Esophagus muscularis mucosa (tissue), 4 donors: ENCODE results near the gene HPX. TPM values are rescaled to one million over a fixed set of nuclear protein-coding genes. Genes with fewer than 3 reads are reported as not detected.

Experiments
- DNase-seq: peaks from one replicate; pipeline ENCODE4 v3.0.0-alpha.2; 2017; ENCODE audit errors: extremely low spot score
- H3K27ac ChIP-seq, 4 donors: fragments of 200-600 bp; sonication (generic); replicated peaks in 1 of 4; 1 replicate in 3 of 4; 2 replicates in 1 of 4; pipeline ENCODE4 v1.5.1; 2016 to 2019; ENCODE audit warnings: mild to moderate bottlenecking in 1 of 4
- H3K27me3 ChIP-seq, 4 donors: fragments of 200-600 bp; sonication (generic); one replicate each; pipeline versions ENCODE4 v1.5.1 to v1.6.0; 2016 to 2019
- H3K36me3 ChIP-seq, 4 donors: fragments of 200-600 bp; sonication (generic); one replicate each; pipeline ENCODE4 v1.5.1; 2016 to 2019
- H3K4me1 ChIP-seq, 4 donors: fragments of 200-600 bp; sonication (generic); one replicate each; pipeline ENCODE4 v1.5.1; 2016 to 2019
- H3K4me3 ChIP-seq, 4 donors: fragments of 200-600 bp; sonication (generic); 1 replicate in 2 of 4; 2 replicates in 2 of 4; pipeline ENCODE4 v1.5.1; 2016 to 2019; ENCODE audit warnings: mild to moderate bottlenecking in 4 of 4, moderate library complexity in 1 of 4
- H3K9me3 ChIP-seq, 4 donors: fragments of 200-600 bp; sonication (generic); 1 replicate in 3 of 4; 2 replicates in 1 of 4; pipeline ENCODE4 v1.5.1; 2016 to 2019
- CTCF ChIP-seq, 3 experiments: fragments of 200-600 bp in 2 of 3; fragments of 450-650 bp in 1 of 3; sonication (generic) in 2 of 3; IDR thresholded peaks; one replicate each; pipeline ENCODE4 v1.5.1; 2017 to 2019; ENCODE audit warnings: antibody characterized with exemption in 3 of 3, mild to moderate bottlenecking in 2 of 3, moderate library complexity in 1 of 3
- EP300 ChIP-seq: sonication (generic); formaldehyde crosslinking; IDR thresholded peaks from one replicate; pipeline ENCODE4 v1.6.1; 2017; ENCODE audit warnings: antibody characterized with exemption
- POLR2A ChIP-seq: fragments of 450-650 bp; IDR thresholded peaks from one replicate; pipeline ENCODE4 v1.6.1; 2017; ENCODE audit warnings: antibody characterized with exemption, moderate library complexity, mild to moderate bottlenecking, low read depth
- POLR2AphosphoS5 ChIP-seq, 2 donors: sonication (generic); formaldehyde crosslinking; IDR thresholded peaks; one replicate each; pipeline ENCODE4 v1.6.1; 2017; ENCODE audit warnings: antibody characterized with exemption in 2 of 2
- WGBS: methylation state at CpG from one replicate; pipeline ENCODE4 v1.1.5; 2018; 5-methylcytosine and 5-hydroxymethylcytosine counted together
- intact Hi-C: fragments of 100-400 bp; cut with DNase I; formaldehyde crosslinking; loops from one replicate; pipeline ENCODE4 v1.15.1; 2023
- total RNA-seq, 4 donors: library from RNA; depleted of rRNA; stranded (reverse); fragments of >200 nt; gene quantifications; one replicate each; pipeline versions ENCODE4 v1.1.0 to v1.2.1, GENCODE V29; 2016

HPX gene
- total RNA-seq, 4 donors from 2014 or later = 0.50 to 1.2 (median 0.69) TPM

GRCh38 chr11:6431861-6432260 is 8.9 kb downstream of the HPX start:
- 80% methylated on average over 3 of the region's 3 CpGs for WGBS
- DNase-seq = no peak
- no peak overlapping the region for H3K27ac ChIP-seq
- H3K36me3 ChIP-seq = no peaks in the 10 kb centered on the region
- H3K4me1 ChIP-seq = no peaks in the 10 kb centered on the region
- no peak overlapping the region for H3K4me3 ChIP-seq
- H3K27me3 ChIP-seq = no peaks in the 10 kb centered on the region
- no peak for TF ChIP-seq CTCF (IDR thresholded peaks at IDR 0.05)
- TF ChIP-seq EP300 = no peak
- no peak for TF ChIP-seq POLR2A
- TF ChIP-seq POLR2AphosphoS5 (IDR thresholded peaks at IDR 0.05) = no peak
- no peaks in the 10 kb centered on the region for H3K9me3 ChIP-seq
- intact Hi-C loops = no loop called here

GRCh38 chr11:6427516-6427915 is 13.3 kb downstream of the HPX start:
- H3K27ac ChIP-seq = no peak overlapping the region
- no peaks in the 10 kb centered on the region for H3K9me3 ChIP-seq
- intact Hi-C loops = no loop called here
- no peaks in the 10 kb centered on the region for H3K4me1 ChIP-seq
- no peak for TF ChIP-seq EP300
- no peak for TF ChIP-seq CTCF (IDR thresholded peaks at IDR 0.05)
- no peak for TF ChIP-seq POLR2A
- TF ChIP-seq POLR2AphosphoS5 (IDR thresholded peaks at IDR 0.05) = no peak
- no peaks in the 10 kb centered on the region for H3K36me3 ChIP-seq
- DNase-seq = no peak
- H3K4me3 ChIP-seq = no peak overlapping the region
- H3K27me3 ChIP-seq = no peaks in the 10 kb centered on the region

- Histone ChIP-seq H3K4me3 (no peak overlapping the region), H3K4me1 (peaks cover 17 to 38% (median 30%) of the 10 kb centered on the region in 4 donors), H3K27me3 (no peaks in the 10 kb centered on the region), H3K27ac (no peak overlapping the region), H3K36me3 (no peaks in the 10 kb centered on the region), H3K9me3 (no peaks in the 10 kb centered on the region)
- WGBS = 90% methylated on average over 3 of the region's 3 CpGs
- DNase-seq = no peak
- intact Hi-C loops = loop anchor here (5.0 kb wide), 1 partner anchor 33 kb away; no protein-coding TSS in a partner anchor
- no peak for TF ChIP-seq CTCF (IDR thresholded peaks at IDR 0.05)
- no peak for TF ChIP-seq POLR2AphosphoS5 (IDR thresholded peaks at IDR 0.05)
Observed at GRCh38 chr11:6420677-6421076, 20.1 kb downstream of the HPX start.

GRCh38 chr11:6419009-6419631 is 21.7 kb downstream of the HPX start, which contains the start of gene APBB1:
Gene APBB1, minus strand, starts transcription at chr11:6419094. Its CDS starts 7,747 bp downstream, at chr11:6411347.
- TF ChIP-seq POLR2A (peak; percentile 11), POLR2AphosphoS5 (IDR thresholded peaks at IDR 0.05) (peak in 1 of 2 donors; percentile 77), CTCF (IDR thresholded peaks at IDR 0.05) (peak in 2 of 3 experiments; percentile 16 to 40), EP300 (no peak)

More at GRCh38 chr11:6419009-6419631, 21.7 kb downstream of the HPX start, which contains the start of gene APBB1:
- H3K27me3 ChIP-seq = no peaks in the 10 kb centered on the region
- H3K27ac ChIP-seq = peak within 1 kb of the TSS; percentile 92 to 95 (median 94)
- DNase-seq = no peak
- WGBS = 0% methylated on average over 30 of the region's 75 CpGs
- H3K4me3 ChIP-seq = peak within 1 kb of the TSS; percentile 88 to 92 (median 90)
- H3K36me3 ChIP-seq = no peaks in the 10 kb centered on the region
- intact Hi-C loops = no loop called here
- peaks cover 21 to 53% (median 41%) of the 10 kb centered on the region in 4 donors for H3K4me1 ChIP-seq
- no peaks in the 10 kb centered on the region for H3K9me3 ChIP-seq
